ENCODE results near the gene NEK7.

Gene NEK7

DNA sequence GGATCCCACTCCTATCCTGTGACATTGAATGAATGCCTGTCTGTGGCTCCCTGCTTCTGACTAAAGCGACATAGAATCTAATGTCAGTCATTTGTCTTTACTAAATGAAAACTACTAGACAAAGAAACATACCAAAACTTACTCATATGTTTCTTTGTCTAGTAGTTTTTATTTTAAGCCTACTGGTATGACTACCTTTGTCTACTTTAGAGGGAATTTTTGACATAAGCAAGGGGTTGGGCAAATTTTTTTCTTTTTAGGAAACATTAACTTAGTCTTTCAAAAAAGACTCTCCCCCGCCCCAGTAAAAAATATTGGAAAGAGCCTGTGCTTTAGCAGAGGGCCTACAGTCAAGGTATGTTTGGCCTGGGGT lies 4.9 kb downstream of the NEK7 start:
- TF ChIP-seq, protein P1, sequence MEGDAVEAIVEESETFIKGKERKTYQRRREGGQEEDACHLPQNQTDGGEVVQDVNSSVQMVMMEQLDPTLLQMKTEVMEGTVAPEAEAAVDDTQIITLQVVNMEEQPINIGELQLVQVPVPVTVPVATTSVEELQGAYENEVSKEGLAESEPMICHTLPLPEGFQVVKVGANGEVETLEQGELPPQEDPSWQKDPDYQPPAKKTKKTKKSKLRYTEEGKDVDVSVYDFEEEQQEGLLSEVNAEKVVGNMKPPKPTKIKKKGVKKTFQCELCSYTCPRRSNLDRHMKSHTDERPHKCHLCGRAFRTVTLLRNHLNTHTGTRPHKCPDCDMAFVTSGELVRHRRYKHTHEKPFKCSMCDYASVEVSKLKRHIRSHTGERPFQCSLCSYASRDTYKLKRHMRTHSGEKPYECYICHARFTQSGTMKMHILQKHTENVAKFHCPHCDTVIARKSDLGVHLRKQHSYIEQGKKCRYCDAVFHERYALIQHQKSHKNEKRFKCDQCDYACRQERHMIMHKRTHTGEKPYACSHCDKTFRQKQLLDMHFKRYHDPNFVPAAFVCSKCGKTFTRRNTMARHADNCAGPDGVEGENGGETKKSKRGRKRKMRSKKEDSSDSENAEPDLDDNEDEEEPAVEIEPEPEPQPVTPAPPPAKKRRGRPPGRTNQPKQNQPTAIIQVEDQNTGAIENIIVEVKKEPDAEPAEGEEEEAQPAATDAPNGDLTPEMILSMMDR (conservative IDR thresholded peaks at IDR 0.05; ENCODE audit: low read depth, low read length): no peak
- H3K4me3 ChIP-seq (ENCODE audit: low read length): no peak overlapping the region
- no peak for DNase-seq (ENCODE audit: low read depth)

DNA sequence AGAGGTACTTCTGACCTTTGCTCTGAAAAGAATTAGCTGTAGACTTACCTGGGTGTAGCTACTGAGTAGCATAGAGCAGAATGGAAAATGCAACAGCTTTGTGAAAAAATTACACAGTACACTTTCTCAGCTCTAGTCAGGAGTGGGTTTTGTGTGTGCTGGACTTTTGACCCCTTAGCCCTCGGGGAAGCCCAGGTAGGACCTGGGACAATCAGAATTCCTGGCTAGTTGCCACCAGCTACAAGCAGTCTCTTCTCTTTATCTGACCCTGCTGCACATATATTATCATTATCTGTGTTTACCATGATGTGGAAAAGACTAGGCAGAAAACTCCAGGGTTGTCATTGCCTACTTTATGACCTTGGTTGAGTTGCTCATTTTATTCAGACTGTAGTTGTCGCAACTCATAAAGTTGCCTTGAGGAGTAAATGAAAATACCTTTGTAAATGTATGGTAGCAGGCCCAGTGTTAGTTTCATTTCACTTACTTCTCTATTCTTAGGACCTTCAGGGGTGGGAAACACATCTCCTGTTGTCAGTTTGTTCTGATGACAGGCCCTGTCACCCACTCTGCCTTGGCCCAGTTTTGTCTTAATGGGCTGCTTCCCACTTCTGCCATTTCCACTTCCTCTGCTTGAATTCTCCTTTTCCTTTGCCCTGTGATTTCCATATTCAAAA lies 5.4 kb downstream of the NEK7 start:
- TF ChIP-seq, protein P1 (conservative IDR thresholded peaks at IDR 0.05; ENCODE audit: low read depth, low read length): no peak
- no peak overlapping the region for H3K4me3 ChIP-seq (ENCODE audit: low read length)
- no peak for DNase-seq (ENCODE audit: low read depth)

DNA sequence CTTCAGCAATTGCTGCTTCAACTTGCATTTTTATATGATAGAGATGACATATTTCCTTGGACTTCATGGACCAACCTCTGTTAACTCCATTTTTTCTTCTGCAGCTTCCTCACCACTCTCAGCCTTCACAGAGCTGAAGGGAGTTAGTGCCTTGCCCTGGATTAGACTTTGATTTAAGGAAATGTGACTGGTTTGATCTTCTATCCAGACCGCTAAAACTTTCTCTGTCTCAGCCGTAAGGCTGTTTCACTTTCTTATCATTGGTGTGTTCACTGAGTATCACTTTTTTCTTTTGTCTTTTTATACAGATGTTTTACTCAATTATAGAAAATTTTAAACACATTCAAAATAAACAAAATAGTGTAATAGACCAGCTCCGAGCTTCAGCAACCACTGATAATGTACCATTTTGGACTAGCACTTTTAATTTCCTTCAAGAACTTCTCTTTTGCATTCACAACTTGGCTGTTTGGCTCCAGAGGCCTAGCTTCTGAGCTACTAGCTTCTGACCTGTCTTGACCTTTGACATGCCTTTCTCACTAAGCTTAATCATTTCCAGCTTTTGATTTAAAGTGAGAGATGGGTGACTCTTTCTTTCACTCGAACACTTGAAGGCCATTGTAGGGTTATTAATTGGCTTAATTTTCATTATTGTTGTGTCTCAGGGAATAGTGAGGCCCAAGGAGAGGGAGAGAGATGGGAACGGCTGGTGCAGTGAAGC lies 9.3 kb downstream of the NEK7 start:
- TF ChIP-seq, protein P1 (conservative IDR thresholded peaks at IDR 0.05; ENCODE audit: low read depth, low read length): no peak
- DNase-seq (ENCODE audit: low read depth): no peak
- no peak overlapping the region for H3K4me3 ChIP-seq (ENCODE audit: low read length)

DNA sequence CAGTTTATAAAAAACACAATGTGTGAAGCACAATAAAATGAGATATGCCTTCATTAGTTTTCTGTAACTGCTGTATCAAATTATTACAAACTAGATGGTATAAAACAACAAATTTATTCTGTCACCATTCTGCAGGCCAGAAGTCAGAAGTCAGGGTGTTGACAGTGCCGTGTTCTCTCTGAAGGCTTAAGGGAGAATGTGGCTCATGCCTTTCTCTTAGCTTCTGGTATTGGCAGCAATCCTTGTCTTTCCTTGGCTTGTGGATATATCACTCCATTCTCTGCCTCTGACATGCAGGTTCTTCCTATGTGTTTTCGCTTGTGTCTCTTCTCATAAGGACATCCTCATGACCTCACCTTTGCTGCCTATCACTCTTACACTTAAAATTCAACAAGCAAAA lies 10.1 kb downstream of the NEK7 start:
- no peak for DNase-seq (ENCODE audit: low read depth)
- TF ChIP-seq, protein P1 (conservative IDR thresholded peaks at IDR 0.05; ENCODE audit: low read depth, low read length): no peak
- no peak overlapping the region for H3K4me3 ChIP-seq (ENCODE audit: low read length)

DNA sequence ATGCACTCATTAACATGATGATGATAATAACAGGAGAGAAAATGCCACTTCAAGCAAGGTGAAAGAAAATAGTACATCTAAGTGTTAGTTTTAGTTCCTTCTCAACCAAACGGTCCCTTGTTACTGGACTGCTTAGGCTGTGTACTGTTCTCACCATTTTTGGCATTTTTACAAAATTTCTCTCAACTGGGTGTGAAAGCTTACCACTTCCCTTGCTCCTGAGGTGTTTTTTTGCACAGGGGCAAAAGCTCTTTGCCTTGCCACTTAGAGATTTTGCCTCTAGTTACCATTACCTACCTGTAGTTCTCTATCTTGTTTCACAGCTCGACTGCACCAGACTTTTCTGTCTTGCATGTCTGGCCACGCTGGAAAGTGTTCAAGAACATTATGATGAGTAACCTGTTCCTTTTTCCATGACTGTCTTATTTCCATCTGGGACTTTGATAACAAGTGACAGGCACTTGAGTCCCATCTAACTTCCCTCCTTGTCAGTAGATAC lies 10.7 kb downstream of the NEK7 start:
- H3K4me3 ChIP-seq (ENCODE audit: low read length): no peak overlapping the region
- no peak for DNase-seq (ENCODE audit: low read depth)
- TF ChIP-seq, protein P1 (conservative IDR thresholded peaks at IDR 0.05; ENCODE audit: low read depth, low read length): no peak

DNA sequence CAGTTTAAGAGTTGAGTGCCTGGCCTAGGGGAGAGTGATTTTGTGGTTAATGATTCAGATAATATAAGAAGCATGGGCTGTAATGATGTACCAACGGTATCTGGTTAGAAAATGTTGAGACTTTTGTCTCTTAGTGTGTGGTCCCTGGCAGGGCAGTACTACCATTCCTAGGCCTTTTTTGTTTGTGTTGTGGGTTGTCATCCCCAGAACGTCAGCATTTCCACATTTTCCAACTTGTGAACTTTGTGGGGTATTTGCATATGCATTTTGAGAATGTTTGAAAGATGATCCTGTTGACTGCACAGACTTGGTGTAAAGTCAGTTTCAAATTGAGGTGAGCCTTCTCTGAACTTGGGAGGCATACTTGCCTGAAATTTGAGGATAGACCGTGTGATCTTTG lies 11.4 kb downstream of the NEK7 start:
- no peak overlapping the region for H3K4me3 ChIP-seq (ENCODE audit: low read length)
- TF ChIP-seq, protein P1 (conservative IDR thresholded peaks at IDR 0.05; ENCODE audit: low read depth, low read length): no peak
- no peak for DNase-seq (ENCODE audit: low read depth)

DNA sequence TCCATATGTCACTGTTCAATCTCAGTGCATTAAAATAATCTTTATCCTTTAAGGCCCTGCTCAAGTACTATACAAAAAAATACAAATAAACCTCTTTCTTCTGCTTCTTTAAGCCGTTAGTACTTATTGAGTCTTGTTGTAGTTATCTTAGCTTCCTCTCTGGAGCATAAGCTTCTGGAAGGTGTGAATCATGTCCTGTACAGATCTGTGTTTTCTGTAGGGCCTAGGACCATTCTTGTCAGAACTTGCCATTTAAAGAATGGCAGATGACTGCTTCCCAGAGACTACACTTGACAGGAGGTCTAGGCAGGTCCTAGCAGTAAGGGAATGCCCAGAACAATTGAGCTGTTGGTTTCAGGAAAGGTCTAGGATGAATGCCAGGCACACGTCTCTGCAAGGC lies 12.9 kb downstream of the NEK7 start:
- DNase-seq (ENCODE audit: low read depth): no peak
- H3K4me3 ChIP-seq (ENCODE audit: low read length): no peak overlapping the region
- TF ChIP-seq, protein P1 (conservative IDR thresholded peaks at IDR 0.05; ENCODE audit: low read depth, low read length): no peak
